Activated CD4-positive, alpha-beta memory T cell treated with anti-CD3 and anti-CD28 coated beads, Interleukin-2, amount 10 ng/mL, durations not matched to agents 7 days and 5 days (primary cell): Measurements from ENCODE around the gene FOXN3. TPM values are rescaled to one million over a fixed set of nuclear protein-coding genes. Genes with fewer than 3 reads are reported as not detected.
A peak's percentile ranks its signal among the peaks of the same experiment; 100 is the strongest.

ENCODE experiments used
- CTCF ChIA-PET: fragments of 350-600 bp; sonication (Branson Sonifier 250); formaldehyde crosslinking; loops from one replicate; lab custom pipeline; 2021; ENCODE audit warnings: antibody characterized with exemption, inconsistent platforms; lab: Charles Lee
- POLR2A ChIA-PET: fragments of 350-600 bp; sonication (Branson Sonifier 250); formaldehyde crosslinking; loops from one replicate; lab custom pipeline; 2021; ENCODE audit warnings: antibody characterized with exemption; lab: Charles Lee
- DNase-seq: peaks from one replicate; pipeline ENCODE4 v3.0.0-alpha.2; 2020
- H3K27ac Mint-ChIP-seq: one replicate; pipeline ENCODE4 v1.8.0; 2021; ENCODE audit warnings: mild to moderate bottlenecking, mixed read lengths
- H3K27me3 Mint-ChIP-seq: one replicate; pipeline ENCODE4 v1.8.0; 2021; ENCODE audit warnings: mixed read lengths
- H3K36me3 Mint-ChIP-seq: one replicate; pipeline ENCODE4 v1.8.0; 2021; ENCODE audit warnings: low read depth, mixed read lengths
- H3K4me1 Mint-ChIP-seq: one replicate; pipeline ENCODE4 v1.8.0; 2021; ENCODE audit warnings: mixed read lengths
- H3K4me3 Mint-ChIP-seq: one replicate; pipeline ENCODE4 v1.8.0; 2021; ENCODE audit warnings: mild to moderate bottlenecking, mixed read lengths
- H3K9me3 Mint-ChIP-seq: one replicate; pipeline ENCODE4 v1.8.0; 2021; ENCODE audit warnings: mixed read lengths
- total RNA-seq, 2 experiments: library from RNA; stranded (reverse); gene quantifications; one replicate each; pipeline ENCODE4 v1.2.3, GENCODE V29; 2021

The FOXN3 gene
- total RNA-seq, 2 experiments from 2014 or later, result 73.1 to 78.3 TPM

- Mint-ChIP-seq H3K4me1 (peaks cover 14% of the 10 kb centered on the region), H3K9me3 (peaks cover 4% of the 10 kb centered on the region), H3K36me3 (peaks cover 31% of the 10 kb centered on the region), H3K27me3 (no peaks in the 10 kb centered on the region), H3K4me3 (no peak overlapping the region), H3K27ac (no peak overlapping the region)
- ChIA-PET POLR2A (no interaction called here), CTCF (no interaction called here)
- no peak for DNase-seq
These were observed 46.3 kb downstream of the FOXN3 start for GRCh38 chr14:89370781-89371180.

DNA sequence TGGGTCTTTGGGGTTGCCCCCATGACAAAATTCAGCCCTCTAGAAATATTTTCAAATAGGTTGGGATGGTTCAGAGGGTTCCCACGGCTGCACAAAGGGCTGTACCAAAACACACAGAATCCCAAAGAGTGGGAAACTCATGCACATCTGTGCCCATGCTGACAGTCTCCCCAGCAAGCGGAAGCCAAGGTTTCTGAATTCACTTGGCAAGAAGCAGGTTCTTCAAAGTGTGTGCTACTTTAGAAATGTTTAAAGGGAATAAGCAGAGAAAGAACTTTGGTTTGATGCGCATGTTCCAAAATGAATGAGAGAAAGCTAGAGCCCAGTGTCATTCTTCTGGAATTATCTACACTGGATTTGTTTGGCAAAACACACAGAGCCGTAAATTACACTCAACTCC lies 46.7 kb downstream of the FOXN3 start:
- Mint-ChIP-seq H3K4me3 (no peak overlapping the region), H3K36me3 (peaks cover 31% of the 10 kb centered on the region), H3K4me1 (peaks cover 17% of the 10 kb centered on the region), H3K27ac (no peak overlapping the region), H3K27me3 (no peaks in the 10 kb centered on the region), H3K9me3 (peaks cover 4% of the 10 kb centered on the region)
- ChIA-PET CTCF (no interaction called here), POLR2A (no interaction called here)
- no peak for DNase-seq

DNA sequence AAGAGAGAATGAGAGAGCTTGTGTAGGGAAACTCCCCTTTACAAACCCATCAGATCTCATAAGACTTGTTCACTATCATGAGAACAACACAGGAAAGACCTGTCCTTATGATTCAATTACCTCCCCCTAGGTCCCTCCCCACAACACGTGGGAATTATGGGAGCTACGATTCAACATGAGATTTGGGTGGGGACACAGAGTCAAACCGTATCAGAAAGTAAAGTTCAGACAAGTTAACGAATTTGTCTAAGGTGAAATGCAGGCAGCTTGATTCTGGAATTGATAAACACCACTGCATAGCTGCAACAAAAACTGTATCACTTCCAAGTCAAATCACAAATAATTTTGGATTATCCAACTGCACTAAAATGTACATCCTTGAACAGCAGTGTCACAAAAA lies 47.4 kb downstream of the FOXN3 start:
- H3K4me3 Mint-ChIP-seq, result no peak overlapping the region
- H3K27me3 Mint-ChIP-seq, result no peaks in the 10 kb centered on the region
- POLR2A ChIA-PET, result no interaction called here
- peaks cover 4% of the 10 kb centered on the region for H3K9me3 Mint-ChIP-seq
- peaks cover 24% of the 10 kb centered on the region for H3K4me1 Mint-ChIP-seq
- H3K36me3 Mint-ChIP-seq, result peaks cover 31% of the 10 kb centered on the region
- CTCF ChIA-PET, result no interaction called here
- no peak overlapping the region for H3K27ac Mint-ChIP-seq
- DNase-seq, result no peak

GRCh38 chr14:89368490-89369477 lies 48.2 kb downstream of the FOXN3 start:
- Mint-ChIP-seq H3K27ac (no peak overlapping the region), H3K4me3 (no peak overlapping the region), H3K4me1 (peaks cover 32% of the 10 kb centered on the region), H3K36me3 (peaks cover 29% of the 10 kb centered on the region), H3K9me3 (peaks cover 4% of the 10 kb centered on the region), H3K27me3 (no peaks in the 10 kb centered on the region)
- POLR2A ChIA-PET, result no interaction called here
- CTCF ChIA-PET, result no interaction called here
- DNase-seq, result no peak

GRCh38 chr14:89367779-89368120 lies 49.3 kb downstream of the FOXN3 start:
- peaks cover 29% of the 10 kb centered on the region for H3K36me3 Mint-ChIP-seq
- no peak for DNase-seq
- no peak overlapping the region for H3K4me3 Mint-ChIP-seq
- ChIA-PET POLR2A (no interaction called here), CTCF (no interaction called here)
- H3K4me1 Mint-ChIP-seq, result peaks cover 33% of the 10 kb centered on the region
- H3K27me3 Mint-ChIP-seq, result no peaks in the 10 kb centered on the region
- peaks cover 4% of the 10 kb centered on the region for H3K9me3 Mint-ChIP-seq
- no peak overlapping the region for H3K27ac Mint-ChIP-seq

DNA sequence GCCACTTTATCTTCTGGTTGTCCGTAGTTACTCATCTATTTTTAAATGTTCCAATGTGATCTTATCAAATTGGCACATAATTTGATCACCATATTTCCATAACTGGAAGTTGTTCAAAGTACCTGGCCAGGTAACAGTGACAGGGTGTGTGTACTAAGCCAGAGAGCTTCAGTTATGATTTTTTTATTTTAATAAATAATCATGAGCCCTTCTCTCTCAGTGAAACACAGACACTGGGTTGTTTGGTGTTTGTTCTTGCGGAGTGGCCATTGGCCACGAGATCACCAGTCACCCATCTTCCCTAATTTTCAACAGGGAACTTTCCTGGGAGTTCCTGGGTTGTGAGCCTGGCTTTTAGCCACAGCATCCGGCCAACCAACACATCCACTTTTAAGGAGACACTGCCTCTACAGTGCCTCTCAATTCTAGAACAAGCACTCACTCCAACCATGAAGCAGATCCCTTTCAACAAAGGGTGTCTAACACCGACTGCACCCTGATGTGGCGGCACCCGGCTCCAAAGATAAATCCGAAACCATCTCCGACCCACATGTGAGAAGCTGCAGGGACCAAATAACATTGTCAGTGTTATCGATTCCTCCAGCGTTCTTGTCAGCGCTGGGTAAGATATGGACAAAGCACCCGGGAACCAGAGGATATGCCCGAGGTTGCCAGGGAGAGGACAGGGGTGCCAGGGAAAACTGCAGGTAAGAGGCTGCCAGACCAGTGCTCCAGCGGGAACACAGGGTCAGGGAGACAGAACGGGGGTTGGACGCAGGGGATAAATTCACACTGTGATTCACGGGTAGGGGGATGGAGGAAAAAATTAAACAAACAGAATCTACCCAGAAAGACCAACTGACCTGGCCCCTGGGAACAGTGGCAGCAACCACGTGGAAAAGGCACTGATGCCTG lies 49.9 kb downstream of the FOXN3 start:
- H3K9me3 Mint-ChIP-seq, result peaks cover 4% of the 10 kb centered on the region
- ChIA-PET CTCF (interaction anchor here (0.5 kb wide), 1 partner anchor 249 kb away, joined by 3 read pairs; no protein-coding TSS in a partner anchor), POLR2A (interaction anchor here (2.3 kb wide), 1 partner anchor 354 kb away, joined by 7 read pairs; no protein-coding TSS in a partner anchor)
- H3K27me3 Mint-ChIP-seq, result no peaks in the 10 kb centered on the region
- DNase-seq, result no peak
- no peak overlapping the region for H3K27ac Mint-ChIP-seq
- H3K4me3 Mint-ChIP-seq, result no peak overlapping the region
- peaks cover 29% of the 10 kb centered on the region for H3K4me1 Mint-ChIP-seq
- peaks cover 25% of the 10 kb centered on the region for H3K36me3 Mint-ChIP-seq

- H3K27me3 Mint-ChIP-seq, result no peaks in the 10 kb centered on the region
- ChIA-PET POLR2A (interaction anchor here (0.6 to 2.3 kb wide), 10 partner anchors 13 to 356 kb away, joined by 3 to 12 read pairs (median 4); no protein-coding TSS in a partner anchor), CTCF (interaction anchor here (1.2 to 1.3 kb wide), 2 partner anchors 11 to 13 kb away, joined by 4 read pairs; no protein-coding TSS in a partner anchor)
- H3K4me1 Mint-ChIP-seq, result peaks cover 30% of the 10 kb centered on the region
- DNase-seq, result peak; percentile 57
- peaks cover 4% of the 10 kb centered on the region for H3K9me3 Mint-ChIP-seq
- peak overlapping the region; percentile 64 for H3K4me3 Mint-ChIP-seq
- H3K36me3 Mint-ChIP-seq, result peaks cover 14% of the 10 kb centered on the region
- H3K27ac Mint-ChIP-seq, result peak overlapping the region; percentile 78
These were observed 51.8 kb downstream of the FOXN3 start for GRCh38 chr14:89365061-89365801.

GRCh38 chr14:89364316-89364715 lies 52.7 kb downstream of the FOXN3 start:
- Mint-ChIP-seq H3K9me3 (peaks cover 2% of the 10 kb centered on the region), H3K27ac (peak overlapping the region; percentile 78), H3K4me1 (peaks cover 30% of the 10 kb centered on the region), H3K4me3 (peak overlapping the region; percentile 64), H3K27me3 (no peaks in the 10 kb centered on the region), H3K36me3 (peaks cover 17% of the 10 kb centered on the region)
- CTCF ChIA-PET, result interaction anchor here (1.2 to 1.3 kb wide), 2 partner anchors 10 to 12 kb away, joined by 4 read pairs; no protein-coding TSS in a partner anchor
- no peak for DNase-seq
- POLR2A ChIA-PET, result interaction anchor here (1.1 to 2.3 kb wide), 4 partner anchors 12 to 357 kb away, joined by 5 to 12 read pairs (median 8); no protein-coding TSS in a partner anchor

DNA sequence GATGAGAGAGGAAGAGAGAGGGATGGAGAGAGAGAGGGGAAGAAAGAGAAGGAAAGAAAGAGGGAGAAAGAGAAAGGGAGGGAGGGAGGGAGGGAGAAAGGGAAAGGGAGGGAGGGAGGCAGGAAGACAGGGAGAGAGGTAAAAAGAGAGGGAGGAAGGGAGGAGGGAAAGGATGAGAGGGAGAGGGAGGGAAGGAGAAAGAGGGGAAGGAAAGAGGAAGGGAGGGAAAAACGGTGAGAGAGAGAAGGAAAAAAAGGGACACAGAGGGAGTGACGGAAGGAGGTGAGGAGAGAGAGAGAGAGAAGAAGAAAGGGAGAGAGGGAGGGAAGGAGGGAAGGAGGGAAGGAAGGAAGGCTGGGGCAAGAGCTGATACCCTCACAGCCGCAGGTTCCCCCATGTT lies 56.8 kb downstream of the FOXN3 start:
- Mint-ChIP-seq H3K4me3 (no peak overlapping the region), H3K9me3 (no peaks in the 10 kb centered on the region), H3K36me3 (peaks cover 11% of the 10 kb centered on the region), H3K4me1 (peaks cover 28% of the 10 kb centered on the region), H3K27me3 (no peaks in the 10 kb centered on the region), H3K27ac (no peak overlapping the region)
- ChIA-PET CTCF (no interaction called here), POLR2A (no interaction called here)
- no peak for DNase-seq

GRCh38 chr14:89359477-89360222 lies 57.4 kb downstream of the FOXN3 start:
- H3K27ac Mint-ChIP-seq, result no peak overlapping the region
- peaks cover 21% of the 10 kb centered on the region for H3K4me1 Mint-ChIP-seq
- no peak overlapping the region for H3K4me3 Mint-ChIP-seq
- no peak for DNase-seq
- H3K27me3 Mint-ChIP-seq, result no peaks in the 10 kb centered on the region
- CTCF ChIA-PET, result interaction anchor here (1.2 kb wide), 1 partner anchor 9 kb away, joined by 3 read pairs; no protein-coding TSS in a partner anchor
- POLR2A ChIA-PET, result no interaction called here
- peaks cover 11% of the 10 kb centered on the region for H3K36me3 Mint-ChIP-seq
- H3K9me3 Mint-ChIP-seq, result no peaks in the 10 kb centered on the region

DNA sequence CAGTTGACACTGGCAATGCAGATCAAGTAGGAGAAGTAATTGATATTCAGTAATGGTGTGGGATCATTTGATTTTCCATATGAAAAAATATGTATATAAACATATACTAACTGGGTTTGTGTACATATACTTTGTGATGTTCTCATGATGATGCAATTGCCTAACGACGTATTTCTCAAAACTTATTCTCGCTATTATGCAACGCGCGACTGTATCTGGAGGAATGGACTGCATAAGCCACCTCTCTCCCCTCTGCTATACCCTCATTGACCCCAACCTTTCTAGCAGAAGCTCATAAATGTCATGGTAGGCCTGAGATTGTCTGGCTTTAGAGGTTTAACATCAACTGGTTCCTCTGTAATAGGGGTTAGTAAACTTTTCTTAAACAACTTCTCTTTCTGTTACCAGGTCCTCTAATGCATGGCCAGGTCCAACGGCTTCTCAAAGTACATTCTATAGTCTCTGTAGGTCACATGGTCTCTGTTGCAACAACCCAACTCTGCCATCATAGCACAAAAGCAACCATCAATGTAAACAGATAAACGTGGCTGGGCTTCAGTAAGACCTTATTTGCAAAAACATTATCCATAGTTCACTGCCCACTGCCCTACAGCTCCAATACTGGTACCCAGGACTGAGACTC lies 59.3 kb downstream of the FOXN3 start:
- Mint-ChIP-seq H3K4me1 (peaks cover 15% of the 10 kb centered on the region), H3K27ac (no peak overlapping the region), H3K4me3 (no peak overlapping the region), H3K36me3 (peaks cover 3% of the 10 kb centered on the region), H3K9me3 (no peaks in the 10 kb centered on the region), H3K27me3 (no peaks in the 10 kb centered on the region)
- no peak for DNase-seq
- ChIA-PET CTCF (no interaction called here), POLR2A (no interaction called here)
